HCT116 (cell line): ENCODE results near the gene MACC1. TPM values are rescaled to one million over a fixed set of nuclear protein-coding genes. Genes with fewer than 3 reads are reported as not detected.

Experiments used
- ATAC-seq: fragments of 200-7000 bp; cut with Tn5 transposase; 2 replicates; pipeline ENCODE4 v1.9.1; 2020; ENCODE audit warnings: mild to moderate bottlenecking, moderate library complexity
- BruUV-seq: library from RNA; stranded (reverse); fragments of 400-500 nt; replicated peaks from 2 replicates; lab custom pipeline; 2021; lab: Mats Ljungman, UMichigan
- CTCF ChIA-PET: fragments of 300-600 bp; sonication (Branson Sonifier 250); formaldehyde crosslinking; loops from one replicate; lab custom pipeline; 2021; ENCODE audit warnings: antibody characterized with exemption; lab: Charles Lee
- POLR2A ChIA-PET: fragments of 300-600, 350-600 bp; sonication (Branson Sonifier 250); formaldehyde crosslinking; loops from one replicate; lab custom pipeline; 2021; ENCODE audit warnings: antibody characterized with exemption; lab: Charles Lee
- RAD21 ChIA-PET, 2 experiments: fragments of 300-600 bp; sonication (Branson Sonifier 250); formaldehyde crosslinking; loops; one replicate each; lab custom pipeline; 2023; ENCODE audit warnings: low total read pairs in 2 of 2; ENCODE audit not compliant: uncharacterized antibody in 2 of 2, unreplicated experiment in 2 of 2, low non-redundant PET in 1 of 2; lab: Charles Lee
- DNase-seq: peaks from one replicate; pipeline ENCODE4 v3.0.0-alpha.2; 2010; ENCODE audit warnings: low read depth, low spot score
- H2AFZ ChIP-seq: fragments of 200-600 bp; shearing (Covaris generic), sonication (generic); 2 replicates; pipeline ENCODE4 v1.6.1; 2017; ENCODE audit warnings: low read depth, mixed run types, mixed read lengths, antibody characterized with exemption, low read length; ENCODE audit not compliant: poor library complexity, severe bottlenecking
- H3K27ac ChIP-seq: 2 replicates; pipeline ENCODE4 v1.5.1; 2012; ENCODE audit warnings: low read depth, low read length
- H3K27me3 ChIP-seq: fragments of 200-600 bp; sonication (generic); 2 replicates; pipeline ENCODE4 v1.6.1; 2016; ENCODE audit warnings: mixed run types, low read length, mixed read lengths; ENCODE audit not compliant: insufficient read depth
- H3K36me3 ChIP-seq, 2 experiments: fragments of 200-500 bp in 1 of 2; fragments of 200-600 bp in 1 of 2; sonication (Bioruptor generic) in 1 of 2; sonication (generic) in 1 of 2; 2 replicates each; pipeline versions ENCODE4 v1.5.1 to v1.6.1; 2014 to 2016; ENCODE audit warnings: low read length in 2 of 2, inconsistent platforms in 1 of 2, mixed read lengths in 1 of 2, mixed run types in 1 of 2; ENCODE audit not compliant: insufficient read depth in 2 of 2, control insufficient read depth in 1 of 2
- H3K4me1 ChIP-seq, 2 experiments: fragments of 200-600 bp in 1 of 2; sonication (generic) in 1 of 2; 2 replicates each; pipeline versions ENCODE4 v1.5.1 to v1.6.1; 2012 to 2017; ENCODE audit warnings: low read length in 2 of 2, inconsistent platforms in 1 of 2, mild to moderate bottlenecking in 1 of 2, mixed read lengths in 1 of 2, mixed run types in 1 of 2, moderate library complexity in 1 of 2; ENCODE audit not compliant: insufficient read depth in 2 of 2, control insufficient read depth in 1 of 2
- H3K4me2 ChIP-seq: fragments of 200-600 bp; sonication (generic); 2 replicates; pipeline ENCODE4 v1.6.1; 2017; ENCODE audit warnings: mixed run types, low read length, mixed read lengths
- H3K4me3 ChIP-seq, 2 experiments: fragments of 200-600 bp in 1 of 2; sonication (generic) in 1 of 2; replicated peaks in 1 of 2; 2 replicates each; pipeline ENCODE4 v1.5.1; 2011 to 2016; ENCODE audit warnings: low read length in 2 of 2, control low read depth in 1 of 2, low read depth in 1 of 2, mild to moderate bottlenecking in 1 of 2, mixed read lengths in 1 of 2, mixed run types in 1 of 2
- H3K79me2 ChIP-seq: fragments of 200-600 bp; sonication (generic); 2 replicates; pipeline ENCODE4 v1.6.1; 2017; ENCODE audit warnings: mild to moderate bottlenecking, mixed run types, low read length, moderate library complexity, mixed read lengths; ENCODE audit not compliant: insufficient read depth
- H3K9ac ChIP-seq: fragments of 200-600 bp; sonication (generic); 2 replicates; pipeline ENCODE4 v1.6.1; 2016; ENCODE audit warnings: low read length, mixed read lengths
- H3K9me2 ChIP-seq: fragments of 200-600 bp; sonication (generic), shearing (Covaris generic); 2 replicates; pipeline ENCODE4 v1.6.1; 2017; ENCODE audit warnings: mixed run types, mild to moderate bottlenecking, moderate library complexity; ENCODE audit not compliant: insufficient read depth
- H3K9me3 ChIP-seq, 2 experiments: fragments of 200-500 bp in 1 of 2; fragments of 200-600 bp in 1 of 2; sonication (Bioruptor generic) in 1 of 2; sonication (generic) in 1 of 2; 2 replicates each; pipeline ENCODE4 v1.6.1; 2014 to 2017; ENCODE audit warnings: low read length in 2 of 2, mixed read lengths in 2 of 2, inconsistent platforms in 1 of 2, low read depth in 1 of 2, mild to moderate bottlenecking in 1 of 2, mixed run types in 1 of 2, moderate library complexity in 1 of 2; ENCODE audit not compliant: control insufficient read depth in 1 of 2, insufficient read depth in 1 of 2
- H4K20me1 ChIP-seq: fragments of 200-600 bp; sonication (generic), shearing (Covaris generic); 2 replicates; pipeline ENCODE4 v1.6.1; 2017; ENCODE audit warnings: mixed run types, mild to moderate bottlenecking, moderate library complexity; ENCODE audit not compliant: insufficient read depth
- CBX3 ChIP-seq: IDR thresholded peaks from 2 replicates; pipeline ENCODE4 v1.6.1; 2012; ENCODE audit warnings: low read depth
- EGR1 ChIP-seq: IDR thresholded peaks from 2 replicates; pipeline ENCODE4 v1.6.1; 2012; ENCODE audit warnings: low read depth
- ELF1 ChIP-seq: IDR thresholded peaks from 2 replicates; pipeline ENCODE4 v1.6.1; 2012; ENCODE audit warnings: low read depth, borderline replicate concordance
- EZH2phosphoT487 ChIP-seq: fragments of 200-600 bp; IDR thresholded peaks from 2 replicates; pipeline ENCODE4 v1.6.1; 2018; ENCODE audit warnings: antibody characterized with exemption, borderline replicate concordance
- JUND ChIP-seq: IDR thresholded peaks from 2 replicates; pipeline ENCODE4 v1.6.1; 2012
- POLR2A ChIP-seq: IDR thresholded peaks from 2 replicates; pipeline ENCODE4 v1.7.0; 2011; ENCODE audit warnings: borderline replicate concordance; ENCODE audit not compliant: insufficient read depth, insufficient read length; ENCODE audit errors: extremely low read depth
- RAD21 ChIP-seq: IDR thresholded peaks from 2 replicates; pipeline ENCODE4 v1.6.1; 2012; ENCODE audit warnings: low read depth, mild to moderate bottlenecking
- SP1 ChIP-seq: IDR thresholded peaks from 2 replicates; pipeline ENCODE4 v1.6.1; 2012; ENCODE audit warnings: low read depth
- SRF ChIP-seq: IDR thresholded peaks from 2 replicates; pipeline ENCODE4 v1.6.1; 2012; ENCODE audit warnings: low read depth
- TCF7L2 ChIP-seq: IDR thresholded peaks from 2 replicates; pipeline ENCODE4 v1.7.0; 2011; ENCODE audit warnings: borderline replicate concordance, inconsistent platforms; ENCODE audit not compliant: insufficient read depth, insufficient read length; ENCODE audit errors: extremely low read depth
- YY1 ChIP-seq: IDR thresholded peaks from 2 replicates; pipeline ENCODE4 v1.6.1; 2011; ENCODE audit warnings: low read length, low read depth, moderate library complexity, mild to moderate bottlenecking; ENCODE audit not compliant: insufficient replicate concordance; ENCODE audit errors: extremely low read depth
- ZBTB33 ChIP-seq: IDR thresholded peaks from 2 replicates; pipeline ENCODE4 v1.6.1; 2011; ENCODE audit warnings: mild to moderate bottlenecking, low read length, moderate library complexity; ENCODE audit not compliant: insufficient replicate concordance; ENCODE audit errors: extremely low read depth
- ZFX ChIP-seq: fragments of 450-650 bp; IDR thresholded peaks from 2 replicates; pipeline ENCODE4 v1.6.1; 2017
- intact Hi-C: fragments of 100-400 bp; cut with micrococcal nuclease; formaldehyde crosslinking; loops from 2 replicates; pipeline ENCODE4 v1.10.0; 2022
- total RNA-seq: library from RNA; stranded (reverse); gene quantifications from one replicate; pipeline ENCODE4 v1.2.1, GENCODE V29; 2021; ENCODE audit not compliant: unreplicated experiment
- TF ChIP-seq, protein P1 (sequence below): IDR thresholded peaks from 2 replicates; pipeline ENCODE4 v1.6.1; 2012
- TF ChIP-seq, protein P2 (sequence below): IDR thresholded peaks from 2 replicates; pipeline ENCODE4 v1.6.1; 2012; ENCODE audit warnings: low read depth

Gene MACC1
- total RNA-seq, 1 experiment from 2014 or later: 9.8 TPM

GRCh38 chr7:20133803-20134202 lies 83.4 kb downstream of the MACC1 start:
- Histone ChIP-seq H3K27ac (no peak overlapping the region), H3K4me1 (no peaks in the 10 kb centered on the region), H3K4me3 (no peak overlapping the region), H3K36me3 (no peaks in the 10 kb centered on the region), H4K20me1 (no peaks in the 10 kb centered on the region)
- RAD21 ChIA-PET: no interaction called here
- TF ChIP-seq SP1 (no peak), TCF7L2 (no peak), RAD21 (no peak), YY1 (no peak), SRF (no peak), EGR1 (no peak), ZBTB33 (no peak), ZFX (no peak), CBX3 (no peak), EZH2phosphoT487 (no peak), ELF1 (no peak), JUND (no peak), POLR2A (no peak)
- TF ChIP-seq, protein P1, sequence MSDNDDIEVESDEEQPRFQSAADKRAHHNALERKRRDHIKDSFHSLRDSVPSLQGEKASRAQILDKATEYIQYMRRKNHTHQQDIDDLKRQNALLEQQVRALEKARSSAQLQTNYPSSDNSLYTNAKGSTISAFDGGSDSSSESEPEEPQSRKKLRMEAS: no peak
- TF ChIP-seq, protein P2, sequence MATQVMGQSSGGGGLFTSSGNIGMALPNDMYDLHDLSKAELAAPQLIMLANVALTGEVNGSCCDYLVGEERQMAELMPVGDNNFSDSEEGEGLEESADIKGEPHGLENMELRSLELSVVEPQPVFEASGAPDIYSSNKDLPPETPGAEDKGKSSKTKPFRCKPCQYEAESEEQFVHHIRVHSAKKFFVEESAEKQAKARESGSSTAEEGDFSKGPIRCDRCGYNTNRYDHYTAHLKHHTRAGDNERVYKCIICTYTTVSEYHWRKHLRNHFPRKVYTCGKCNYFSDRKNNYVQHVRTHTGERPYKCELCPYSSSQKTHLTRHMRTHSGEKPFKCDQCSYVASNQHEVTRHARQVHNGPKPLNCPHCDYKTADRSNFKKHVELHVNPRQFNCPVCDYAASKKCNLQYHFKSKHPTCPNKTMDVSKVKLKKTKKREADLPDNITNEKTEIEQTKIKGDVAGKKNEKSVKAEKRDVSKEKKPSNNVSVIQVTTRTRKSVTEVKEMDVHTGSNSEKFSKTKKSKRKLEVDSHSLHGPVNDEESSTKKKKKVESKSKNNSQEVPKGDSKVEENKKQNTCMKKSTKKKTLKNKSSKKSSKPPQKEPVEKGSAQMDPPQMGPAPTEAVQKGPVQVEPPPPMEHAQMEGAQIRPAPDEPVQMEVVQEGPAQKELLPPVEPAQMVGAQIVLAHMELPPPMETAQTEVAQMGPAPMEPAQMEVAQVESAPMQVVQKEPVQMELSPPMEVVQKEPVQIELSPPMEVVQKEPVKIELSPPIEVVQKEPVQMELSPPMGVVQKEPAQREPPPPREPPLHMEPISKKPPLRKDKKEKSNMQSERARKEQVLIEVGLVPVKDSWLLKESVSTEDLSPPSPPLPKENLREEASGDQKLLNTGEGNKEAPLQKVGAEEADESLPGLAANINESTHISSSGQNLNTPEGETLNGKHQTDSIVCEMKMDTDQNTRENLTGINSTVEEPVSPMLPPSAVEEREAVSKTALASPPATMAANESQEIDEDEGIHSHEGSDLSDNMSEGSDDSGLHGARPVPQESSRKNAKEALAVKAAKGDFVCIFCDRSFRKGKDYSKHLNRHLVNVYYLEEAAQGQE: no peak
- TF ChIP-seq, all 23 proteins: peak for 0
- Histone ChIP-seq H3K4me2 (no peak overlapping the region), H3K9me3 (no peaks in the 10 kb centered on the region), H3K79me2 (no peaks in the 10 kb centered on the region), H2AFZ (no peak overlapping the region), H3K27me3 (no peaks in the 10 kb centered on the region), H3K9me2 (no peaks in the 10 kb centered on the region), H3K9ac (no peak overlapping the region)
- POLR2A ChIA-PET: no interaction called here
- DNase-seq (no peak), ATAC-seq (no peak)
- no TSS peak for BruUV-seq
- intact Hi-C loops: no loop called here
- CTCF ChIA-PET: interaction anchor here (0.7 kb wide), 1 partner anchor 102 kb away, joined by 3 read pairs; no protein-coding TSS in a partner anchor
